Upper lobe of left lung (tissue), 6 donors: ENCODE data around the gene RTL3. TPM values are rescaled to one million over a fixed set of nuclear protein-coding genes. Genes with fewer than 3 reads are reported as not detected.
"Not testable (repeated sequence)": the region's sequence is repeated elsewhere in the genome, so short reads cannot be mapped to it uniquely, and the experiment has no call there.

ENCODE experiments used
- ATAC-seq, 2 donors: fragments of 200-7000 bp; cut with Tn5 transposase; one replicate each; pipeline ENCODE4 v1.9.1; 2022; ENCODE audit warnings: mild to moderate bottlenecking in 2 of 2, moderate library complexity in 2 of 2; ENCODE audit not compliant: low FRiP score in 2 of 2
- DNase-seq, 2 donors: peaks; one replicate each; pipeline ENCODE4 v3.0.0-alpha.2; 2019 to 2020
- H3K27ac ChIP-seq, 4 donors: fragments of 200-600 bp; sonication (generic); one replicate each; pipeline ENCODE4 v1.5.1; 2016 to 2019
- H3K27me3 ChIP-seq, 4 donors: fragments of 200-600 bp; sonication (generic); one replicate each; pipeline ENCODE4 v1.5.1; 2017 to 2019
- H3K36me3 ChIP-seq, 4 donors: fragments of 200-600 bp; sonication (generic); one replicate each; pipeline ENCODE4 v1.5.1; 2016 to 2019
- H3K4me1 ChIP-seq, 4 donors: fragments of 200-600 bp; sonication (generic); one replicate each; pipeline ENCODE4 v1.5.1; 2018 to 2019
- H3K4me3 ChIP-seq, 4 donors: fragments of 200-600 bp; sonication (generic); one replicate each; pipeline ENCODE4 v1.5.1; 2017 to 2019; ENCODE audit warnings: mild to moderate bottlenecking in 2 of 4, moderate library complexity in 1 of 4
- H3K9me3 ChIP-seq, 4 donors: fragments of 200-600 bp; sonication (generic); one replicate each; pipeline ENCODE4 v1.5.1; 2018 to 2019
- EP300 ChIP-seq, 4 donors: sonication (generic); formaldehyde crosslinking; IDR thresholded peaks; one replicate each; pipeline ENCODE4 v1.5.1; 2017; ENCODE audit warnings: antibody characterized with exemption in 4 of 4, control low read depth in 2 of 4
- POLR2A ChIP-seq, 4 donors: fragments of 450-650 bp; IDR thresholded peaks; one replicate each; pipeline ENCODE4 v1.5.1; 2016 to 2017; ENCODE audit warnings: antibody characterized with exemption in 4 of 4, mild to moderate bottlenecking in 2 of 4
- POLR2AphosphoS5 ChIP-seq, 2 donors: sonication (generic); formaldehyde crosslinking; IDR thresholded peaks; one replicate each; pipeline ENCODE4 v1.5.1; 2017; ENCODE audit warnings: antibody characterized with exemption in 2 of 2
- WGBS, 2 donors: methylation state at CpG; one replicate each; pipeline ENCODE4 v1.1.5; 2017 to 2018; 5-methylcytosine and 5-hydroxymethylcytosine counted together
- total RNA-seq, 6 donors: library from RNA; depleted of rRNA in 4 of 6; stranded (reverse); fragments of >200 nt in 4 of 6; gene quantifications; one replicate each; pipeline versions ENCODE4 v1.1.0 to v1.2.1, GENCODE V29; 2016 to 2021
- TF ChIP-seq, protein P1 (sequence below), 6 experiments: fragments of 450-650 bp in 4 of 6; fragments of 200-600 bp in 2 of 6; sonication (generic) in 2 of 6; IDR thresholded peaks; one replicate each; pipeline ENCODE4 v1.5.1; 2016 to 2019; ENCODE audit warnings: antibody characterized with exemption in 6 of 6
- donor health status: DM: no; HTN: no; CAD: no; lungs with moderate emphysema.
- donor health status: DM: no; HTN: yes; CAD: no; lungs with severe emphysema.

Gene RTL3
- total RNA-seq, 6 donors from 2014 or later: 0.10 to 0.31 TPM; not detected in 4

DNA sequence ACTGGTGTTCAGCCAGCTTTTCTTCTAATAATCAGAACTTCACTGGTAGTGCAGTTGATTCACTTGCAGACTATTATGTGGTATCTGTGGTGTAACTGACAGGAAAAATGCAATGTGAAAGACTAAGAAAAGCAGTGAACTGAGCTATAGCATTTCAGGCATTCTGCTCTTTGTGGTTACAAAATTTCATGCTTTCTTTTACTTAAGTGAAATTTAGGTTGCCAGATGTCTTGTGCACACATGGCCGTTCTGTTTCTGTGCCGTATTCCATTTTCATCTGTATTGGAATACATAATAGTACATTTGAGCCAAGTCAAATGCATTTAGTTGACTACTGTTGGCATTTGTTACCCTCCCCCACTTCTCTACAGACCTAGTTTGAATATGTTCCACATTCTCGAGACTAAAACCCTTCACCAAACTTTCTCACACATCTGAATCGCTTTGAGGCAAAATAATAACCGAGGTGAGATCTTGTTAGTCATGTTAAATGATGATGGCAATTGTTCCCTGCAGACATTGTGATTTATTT lies 8.2 kb downstream of the RTL3 start:
- no peaks in the 10 kb centered on the region for H3K36me3 ChIP-seq
- TF ChIP-seq POLR2AphosphoS5 (IDR thresholded peaks at IDR 0.05): no peak
- TF ChIP-seq POLR2A (IDR thresholded peaks at IDR 0.05): no peak
- TF ChIP-seq EP300 (IDR thresholded peaks at IDR 0.05): no peak
- TF ChIP-seq, protein P1, sequence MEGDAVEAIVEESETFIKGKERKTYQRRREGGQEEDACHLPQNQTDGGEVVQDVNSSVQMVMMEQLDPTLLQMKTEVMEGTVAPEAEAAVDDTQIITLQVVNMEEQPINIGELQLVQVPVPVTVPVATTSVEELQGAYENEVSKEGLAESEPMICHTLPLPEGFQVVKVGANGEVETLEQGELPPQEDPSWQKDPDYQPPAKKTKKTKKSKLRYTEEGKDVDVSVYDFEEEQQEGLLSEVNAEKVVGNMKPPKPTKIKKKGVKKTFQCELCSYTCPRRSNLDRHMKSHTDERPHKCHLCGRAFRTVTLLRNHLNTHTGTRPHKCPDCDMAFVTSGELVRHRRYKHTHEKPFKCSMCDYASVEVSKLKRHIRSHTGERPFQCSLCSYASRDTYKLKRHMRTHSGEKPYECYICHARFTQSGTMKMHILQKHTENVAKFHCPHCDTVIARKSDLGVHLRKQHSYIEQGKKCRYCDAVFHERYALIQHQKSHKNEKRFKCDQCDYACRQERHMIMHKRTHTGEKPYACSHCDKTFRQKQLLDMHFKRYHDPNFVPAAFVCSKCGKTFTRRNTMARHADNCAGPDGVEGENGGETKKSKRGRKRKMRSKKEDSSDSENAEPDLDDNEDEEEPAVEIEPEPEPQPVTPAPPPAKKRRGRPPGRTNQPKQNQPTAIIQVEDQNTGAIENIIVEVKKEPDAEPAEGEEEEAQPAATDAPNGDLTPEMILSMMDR (IDR thresholded peaks at IDR 0.05): no peak
- H3K4me3 ChIP-seq: no peak overlapping the region
- H3K4me1 ChIP-seq: no peaks in the 10 kb centered on the region
- no peaks in the 10 kb centered on the region for H3K27me3 ChIP-seq
- 38 to 60% methylated on average over 5 of the region's 5 CpGs for WGBS, 2 donors
- H3K27ac ChIP-seq: no peak overlapping the region
- no peaks in the 10 kb centered on the region for H3K9me3 ChIP-seq
- no peak for DNase-seq
- no peak for ATAC-seq

DNA sequence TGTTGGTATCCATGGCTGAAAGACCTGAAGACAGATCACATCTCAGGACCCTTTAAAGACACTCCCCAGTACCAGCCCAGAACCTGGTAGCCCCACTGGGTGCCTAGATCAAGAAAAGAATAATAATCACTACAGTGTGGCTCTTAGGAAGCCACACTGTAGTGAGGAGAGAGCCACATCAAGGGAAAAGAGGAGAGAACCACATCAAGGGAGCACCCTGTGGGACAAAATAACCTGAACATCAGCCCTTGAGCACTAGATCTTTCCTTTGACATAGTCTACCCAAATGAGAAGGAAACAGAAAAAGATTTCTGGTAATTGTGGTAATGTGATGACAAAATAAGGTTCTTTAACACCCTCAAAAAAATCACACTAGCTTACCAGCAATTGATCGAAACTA lies 15.3 kb downstream of the RTL3 start:
- Histone ChIP-seq H3K4me3 (no peak overlapping the region), H3K9me3 (peaks cover 0 to 6% (median 0%) of the 10 kb centered on the region in 4 donors), H3K4me1 (no peaks in the 10 kb centered on the region), H3K27me3 (no peaks in the 10 kb centered on the region), H3K36me3 (no peaks in the 10 kb centered on the region), H3K27ac (no peak overlapping the region)
- DNase-seq (no peak), ATAC-seq (no peak)
- TF ChIP-seq POLR2AphosphoS5 (IDR thresholded peaks at IDR 0.05): no peak
- TF ChIP-seq, protein P1 (IDR thresholded peaks at IDR 0.05): no peak
- TF ChIP-seq EP300 (IDR thresholded peaks at IDR 0.05): no peak
- TF ChIP-seq POLR2A (IDR thresholded peaks at IDR 0.05): no peak
- WGBS, 2 donors: 100% methylated on average over 1 of the region's 1 CpG

DNA sequence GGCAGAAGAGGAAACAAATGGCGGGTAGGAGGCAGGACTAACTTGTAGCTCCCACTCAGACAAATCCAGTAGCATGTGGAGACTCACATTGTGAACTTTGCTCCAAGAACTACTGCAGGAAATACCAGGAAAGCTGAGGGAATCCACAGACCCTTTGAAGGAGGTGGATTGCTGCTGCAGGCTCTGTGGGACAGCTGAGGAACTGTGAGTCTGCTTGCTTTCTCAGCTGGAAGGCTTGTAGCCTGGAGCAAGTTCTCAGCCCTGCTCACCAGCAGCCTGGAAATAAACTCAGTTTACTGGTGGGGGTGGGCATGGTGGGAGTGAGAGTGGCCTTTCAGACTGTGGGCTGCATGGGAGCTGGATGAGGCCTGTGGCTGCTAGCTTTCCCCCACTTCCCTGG lies 16.0 kb downstream of the RTL3 start:
- no peaks in the 10 kb centered on the region for H3K4me1 ChIP-seq
- no peak for DNase-seq
- H3K27ac ChIP-seq: no peak overlapping the region
- no peaks in the 10 kb centered on the region for H3K36me3 ChIP-seq
- no peak overlapping the region for H3K4me3 ChIP-seq
- 30 to 86% methylated on average over 1 of the region's 1 CpG for WGBS, 2 donors
- no peaks in the 10 kb centered on the region for H3K27me3 ChIP-seq
- no peak for ATAC-seq
- H3K9me3 ChIP-seq: peaks cover 0 to 6% (median 0%) of the 10 kb centered on the region in 4 donors
- TF ChIP-seq EP300 (IDR thresholded peaks at IDR 0.05): no peak
- TF ChIP-seq POLR2AphosphoS5 (IDR thresholded peaks at IDR 0.05): no peak
- TF ChIP-seq POLR2A (IDR thresholded peaks at IDR 0.05): no peak
- TF ChIP-seq, protein P1 (IDR thresholded peaks at IDR 0.05): no peak

DNA sequence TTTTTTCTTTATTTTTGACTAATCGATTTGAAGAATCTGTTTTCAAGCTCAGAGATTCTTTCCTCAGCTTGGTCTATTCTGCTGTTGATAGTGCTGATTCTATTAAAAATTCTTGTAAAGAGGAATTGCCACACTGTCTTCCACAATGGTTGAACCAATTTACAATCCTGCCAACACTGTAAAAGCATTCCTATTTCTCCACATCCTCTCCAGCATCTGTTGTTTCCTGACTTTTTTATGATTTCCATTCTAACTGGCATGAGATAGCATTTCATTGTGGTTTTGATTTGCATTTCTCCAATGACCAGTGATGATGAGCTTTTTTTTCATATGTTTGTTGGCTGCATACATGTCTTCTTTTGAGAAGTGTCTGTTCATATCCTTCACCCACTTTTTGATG lies 23.0 kb downstream of the RTL3 start:
- DNase-seq, H3K4me1 ChIP-seq, H3K27me3 ChIP-seq, H3K36me3 ChIP-seq, H3K4me3 ChIP-seq, ATAC-seq, H3K27ac ChIP-seq, H3K9me3 ChIP-seq: not testable (repeated sequence)
- WGBS, 2 donors: 77 to 89% methylated on average over 1 of the region's 1 CpG

DNA sequence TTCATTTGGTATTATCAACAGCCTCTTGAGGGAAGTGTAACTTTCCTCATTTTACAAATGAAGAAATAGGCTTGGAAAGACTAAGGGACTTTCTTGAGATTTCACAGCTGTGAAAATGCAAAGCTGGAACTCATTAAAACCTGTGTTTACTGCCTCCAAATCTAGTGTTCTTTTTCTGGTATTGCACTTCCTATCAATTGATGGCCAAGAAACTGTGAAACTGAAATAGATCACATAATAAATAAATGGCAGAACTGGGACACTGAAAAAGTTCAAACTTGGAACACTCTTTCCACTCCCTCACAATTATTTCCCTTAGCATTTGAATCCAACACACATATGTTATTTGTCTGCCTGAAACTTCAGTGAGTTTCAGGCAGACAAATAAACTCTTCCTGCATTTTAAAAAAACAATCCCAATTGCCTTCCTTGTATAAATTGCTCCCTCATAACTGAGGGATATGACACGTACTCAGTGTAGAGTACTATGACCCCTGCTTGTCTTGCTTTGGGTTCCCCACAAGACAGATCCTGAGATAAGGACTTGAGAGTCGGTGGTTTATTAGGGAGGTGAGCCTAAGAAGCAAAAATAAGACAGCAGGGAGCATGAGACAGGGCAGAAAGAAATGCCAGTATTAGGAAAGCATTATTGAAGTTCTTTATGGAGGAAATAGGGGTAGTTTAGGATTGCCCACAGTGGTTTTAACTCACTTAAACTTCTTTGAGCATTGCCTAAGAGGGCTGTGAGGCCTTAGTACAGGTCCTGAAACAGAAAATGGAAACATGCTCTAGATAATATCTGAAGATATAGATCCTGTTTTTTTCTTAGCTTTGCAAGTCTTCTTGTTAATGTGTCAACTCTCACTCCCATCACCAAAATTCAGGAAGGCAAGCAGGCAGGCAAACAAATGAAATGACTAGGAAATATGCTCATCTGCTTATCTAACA lies 33.9 kb downstream of the RTL3 start:
- ATAC-seq: no peak
- no peaks in the 10 kb centered on the region for H3K4me1 ChIP-seq

More for the DNA sequence above, 33.9 kb downstream of the RTL3 start:
- no peaks in the 10 kb centered on the region for H3K36me3 ChIP-seq
- H3K9me3 ChIP-seq: no peaks in the 10 kb centered on the region
- H3K27ac ChIP-seq: no peak overlapping the region
- TF ChIP-seq POLR2A (IDR thresholded peaks at IDR 0.05) (no peak), EP300 (IDR thresholded peaks at IDR 0.05) (no peak), POLR2AphosphoS5 (IDR thresholded peaks at IDR 0.05) (no peak)
- TF ChIP-seq, protein P1 (IDR thresholded peaks at IDR 0.05): no peak
- H3K27me3 ChIP-seq: no peaks in the 10 kb centered on the region
- WGBS, 2 donors: 14 to 23% methylated on average over 2 of the region's 2 CpGs
- DNase-seq: no peak
- no peak overlapping the region for H3K4me3 ChIP-seq
